ENCODE results near the gene BCL7B. TPM values are rescaled to one million over a fixed set of nuclear protein-coding genes. Genes with fewer than 3 reads are reported as not detected.
A peak's percentile ranks its signal among the peaks of the same experiment; 100 is the strongest.

The BCL7B gene
- total and polyA plus RNA-seq, 2 of the 13 experiments (the other 11 are each of a cell fraction or from before 2014, with no cell fraction given): 24.3 to 38.2 TPM

DNA sequence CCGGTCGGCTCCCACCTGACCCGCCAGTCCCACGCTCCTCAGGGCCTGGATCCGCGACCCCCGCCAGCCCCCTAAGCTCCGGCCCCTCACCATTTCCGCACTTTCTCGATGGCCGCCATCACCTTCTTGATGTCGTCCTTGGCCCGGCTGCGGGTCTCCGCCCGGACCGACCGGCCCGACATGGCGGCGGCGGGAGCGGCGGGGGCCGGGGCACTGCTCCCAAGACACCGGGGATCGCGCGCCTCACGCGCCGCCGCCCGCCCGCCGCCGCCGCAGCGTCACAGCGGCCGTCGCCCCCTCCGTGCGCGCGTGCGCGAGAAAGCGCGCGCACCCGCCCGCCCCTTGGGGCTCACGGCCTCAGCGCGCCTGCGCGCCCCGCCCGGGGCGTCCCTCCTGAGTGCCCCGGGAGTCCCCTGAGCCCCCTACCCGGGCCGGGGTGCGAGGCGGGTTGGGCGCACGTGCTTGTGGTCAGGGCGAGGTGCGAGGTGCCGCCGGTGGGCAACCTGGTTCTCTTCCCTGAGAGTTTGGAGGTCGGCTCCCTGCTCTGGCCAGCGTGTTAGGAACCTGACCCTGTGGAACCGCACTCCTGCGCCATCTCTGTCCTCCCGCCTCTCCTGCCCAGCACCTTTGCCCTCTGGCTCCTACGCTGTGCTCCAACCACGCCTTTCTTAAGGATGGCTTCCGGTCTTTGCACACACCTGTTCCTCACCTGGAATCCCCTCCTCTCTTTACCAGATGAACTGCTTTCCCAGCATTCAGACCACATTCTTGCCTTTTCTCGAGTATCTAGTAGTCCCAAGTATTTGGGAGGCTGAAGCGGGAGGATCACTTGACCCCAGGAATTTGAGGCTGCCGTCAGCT is at the start of gene BCL7B (continued):
- TF ChIP-seq SMARCE1 (IDR thresholded peaks at IDR 0.05; ENCODE audit: borderline replicate concordance) (no peak), DNMT1 (CRISPR knock-in tag; IDR thresholded peaks at IDR 0.05) (peak; percentile 86; the same call in 1 of the 2 replicates), KDM1A (CRISPR knock-in tag; IDR thresholded peaks at IDR 0.05) (peak; percentile 21), NKX3-1 (CRISPR knock-in tag; IDR thresholded peaks at IDR 0.05) (peak; percentile 99), RAD51 (IDR thresholded peaks at IDR 0.05; ENCODE audit: borderline replicate concordance) (no peak), NRL (CRISPR knock-in tag; IDR thresholded peaks at IDR 0.05; ENCODE audit: borderline replicate concordance) (peak; percentile 98), SP5 (CRISPR knock-in tag; IDR thresholded peaks at IDR 0.05; ENCODE audit: borderline replicate concordance, low read depth) (no peak), WIZ (CRISPR knock-in tag; IDR thresholded peaks at IDR 0.05) (peak; percentile 86), FOSL1 (CRISPR knock-in tag; IDR thresholded peaks at IDR 0.05; ENCODE audit: borderline replicate concordance) (peak; percentile 22; the same call in 1 of the 2 replicates), PCBP1 (IDR thresholded peaks at IDR 0.05; ENCODE audit: borderline replicate concordance, low read depth, low read length) (no peak), ZNF383 (CRISPR knock-in tag; IDR thresholded peaks at IDR 0.05; ENCODE audit: borderline replicate concordance) (no peak), ZNF883 (CRISPR knock-in tag; IDR thresholded peaks at IDR 0.05; ENCODE audit: not compliant biosample characterization) (peak; percentile 99), CREM (IDR thresholded peaks at IDR 0.05) (no peak), CREM (CRISPR knock-in tag; IDR thresholded peaks at IDR 0.05) (no peak), MIER3 (CRISPR knock-in tag; IDR thresholded peaks at IDR 0.05; ENCODE audit: borderline replicate concordance) (no peak)
- TF ChIP-seq, protein P1, sequence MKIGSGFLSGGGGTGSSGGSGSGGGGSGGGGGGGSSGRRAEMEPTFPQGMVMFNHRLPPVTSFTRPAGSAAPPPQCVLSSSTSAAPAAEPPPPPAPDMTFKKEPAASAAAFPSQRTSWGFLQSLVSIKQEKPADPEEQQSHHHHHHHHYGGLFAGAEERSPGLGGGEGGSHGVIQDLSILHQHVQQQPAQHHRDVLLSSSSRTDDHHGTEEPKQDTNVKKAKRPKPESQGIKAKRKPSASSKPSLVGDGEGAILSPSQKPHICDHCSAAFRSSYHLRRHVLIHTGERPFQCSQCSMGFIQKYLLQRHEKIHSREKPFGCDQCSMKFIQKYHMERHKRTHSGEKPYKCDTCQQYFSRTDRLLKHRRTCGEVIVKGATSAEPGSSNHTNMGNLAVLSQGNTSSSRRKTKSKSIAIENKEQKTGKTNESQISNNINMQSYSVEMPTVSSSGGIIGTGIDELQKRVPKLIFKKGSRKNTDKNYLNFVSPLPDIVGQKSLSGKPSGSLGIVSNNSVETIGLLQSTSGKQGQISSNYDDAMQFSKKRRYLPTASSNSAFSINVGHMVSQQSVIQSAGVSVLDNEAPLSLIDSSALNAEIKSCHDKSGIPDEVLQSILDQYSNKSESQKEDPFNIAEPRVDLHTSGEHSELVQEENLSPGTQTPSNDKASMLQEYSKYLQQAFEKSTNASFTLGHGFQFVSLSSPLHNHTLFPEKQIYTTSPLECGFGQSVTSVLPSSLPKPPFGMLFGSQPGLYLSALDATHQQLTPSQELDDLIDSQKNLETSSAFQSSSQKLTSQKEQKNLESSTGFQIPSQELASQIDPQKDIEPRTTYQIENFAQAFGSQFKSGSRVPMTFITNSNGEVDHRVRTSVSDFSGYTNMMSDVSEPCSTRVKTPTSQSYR (CRISPR knock-in tag; IDR thresholded peaks at IDR 0.05; ENCODE audit: borderline replicate concordance): no peak
- TF ChIP-seq, protein P2, sequence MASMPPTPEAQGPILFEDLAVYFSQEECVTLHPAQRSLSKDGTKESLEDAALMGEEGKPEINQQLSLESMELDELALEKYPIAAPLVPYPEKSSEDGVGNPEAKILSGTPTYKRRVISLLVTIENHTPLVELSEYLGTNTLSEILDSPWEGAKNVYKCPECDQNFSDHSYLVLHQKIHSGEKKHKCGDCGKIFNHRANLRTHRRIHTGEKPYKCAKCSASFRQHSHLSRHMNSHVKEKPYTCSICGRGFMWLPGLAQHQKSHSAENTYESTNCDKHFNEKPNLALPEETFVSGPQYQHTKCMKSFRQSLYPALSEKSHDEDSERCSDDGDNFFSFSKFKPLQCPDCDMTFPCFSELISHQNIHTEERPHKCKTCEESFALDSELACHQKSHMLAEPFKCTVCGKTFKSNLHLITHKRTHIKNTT (CRISPR knock-in tag; IDR thresholded peaks at IDR 0.05): no peak
- TF ChIP-seq, protein P3, sequence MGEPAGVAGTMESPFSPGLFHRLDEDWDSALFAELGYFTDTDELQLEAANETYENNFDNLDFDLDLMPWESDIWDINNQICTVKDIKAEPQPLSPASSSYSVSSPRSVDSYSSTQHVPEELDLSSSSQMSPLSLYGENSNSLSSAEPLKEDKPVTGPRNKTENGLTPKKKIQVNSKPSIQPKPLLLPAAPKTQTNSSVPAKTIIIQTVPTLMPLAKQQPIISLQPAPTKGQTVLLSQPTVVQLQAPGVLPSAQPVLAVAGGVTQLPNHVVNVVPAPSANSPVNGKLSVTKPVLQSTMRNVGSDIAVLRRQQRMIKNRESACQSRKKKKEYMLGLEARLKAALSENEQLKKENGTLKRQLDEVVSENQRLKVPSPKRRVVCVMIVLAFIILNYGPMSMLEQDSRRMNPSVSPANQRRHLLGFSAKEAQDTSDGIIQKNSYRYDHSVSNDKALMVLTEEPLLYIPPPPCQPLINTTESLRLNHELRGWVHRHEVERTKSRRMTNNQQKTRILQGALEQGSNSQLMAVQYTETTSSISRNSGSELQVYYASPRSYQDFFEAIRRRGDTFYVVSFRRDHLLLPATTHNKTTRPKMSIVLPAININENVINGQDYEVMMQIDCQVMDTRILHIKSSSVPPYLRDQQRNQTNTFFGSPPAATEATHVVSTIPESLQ (CRISPR knock-in tag; conservative IDR thresholded peaks at IDR 0.05): no peak
- TF ChIP-seq, protein P4, sequence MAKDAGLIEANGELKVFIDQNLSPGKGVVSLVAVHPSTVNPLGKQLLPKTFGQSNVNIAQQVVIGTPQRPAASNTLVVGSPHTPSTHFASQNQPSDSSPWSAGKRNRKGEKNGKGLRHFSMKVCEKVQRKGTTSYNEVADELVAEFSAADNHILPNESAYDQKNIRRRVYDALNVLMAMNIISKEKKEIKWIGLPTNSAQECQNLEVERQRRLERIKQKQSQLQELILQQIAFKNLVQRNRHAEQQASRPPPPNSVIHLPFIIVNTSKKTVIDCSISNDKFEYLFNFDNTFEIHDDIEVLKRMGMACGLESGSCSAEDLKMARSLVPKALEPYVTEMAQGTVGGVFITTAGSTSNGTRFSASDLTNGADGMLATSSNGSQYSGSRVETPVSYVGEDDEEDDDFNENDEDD (CRISPR knock-in tag; IDR thresholded peaks at IDR 0.05; ENCODE audit: borderline replicate concordance): peak; percentile 96
- TF ChIP-seq, protein P5, sequence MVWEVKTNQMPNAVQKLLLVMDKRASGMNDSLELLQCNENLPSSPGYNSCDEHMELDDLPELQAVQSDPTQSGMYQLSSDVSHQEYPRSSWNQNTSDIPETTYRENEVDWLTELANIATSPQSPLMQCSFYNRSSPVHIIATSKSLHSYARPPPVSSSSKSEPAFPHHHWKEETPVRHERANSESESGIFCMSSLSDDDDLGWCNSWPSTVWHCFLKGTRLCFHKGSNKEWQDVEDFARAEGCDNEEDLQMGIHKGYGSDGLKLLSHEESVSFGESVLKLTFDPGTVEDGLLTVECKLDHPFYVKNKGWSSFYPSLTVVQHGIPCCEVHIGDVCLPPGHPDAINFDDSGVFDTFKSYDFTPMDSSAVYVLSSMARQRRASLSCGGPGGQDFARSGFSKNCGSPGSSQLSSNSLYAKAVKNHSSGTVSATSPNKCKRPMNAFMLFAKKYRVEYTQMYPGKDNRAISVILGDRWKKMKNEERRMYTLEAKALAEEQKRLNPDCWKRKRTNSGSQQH (CRISPR knock-in tag; IDR thresholded peaks at IDR 0.05; ENCODE audit: low read depth): peak; percentile 28; the same call in 1 of the 2 replicates
